H9 (cell line): Measurements from ENCODE around the gene SP6. TPM values are rescaled to one million over a fixed set of nuclear protein-coding genes. Genes with fewer than 3 reads are reported as not detected.

ENCODE experiments used
- DNase-seq: peaks from one replicate; pipeline ENCODE4 v3.0.0-alpha.2; 2017
- H2AFZ ChIP-seq: one replicate; pipeline ENCODE4 v1.6.1; 2013; ENCODE audit warnings: mild to moderate bottlenecking, low read length, control low read depth, moderate library complexity
- H2AK5ac ChIP-seq: 2 replicates; pipeline ENCODE4 v1.6.1; 2013; ENCODE audit warnings: low read length, control low read depth, mixed read lengths; ENCODE audit not compliant: insufficient read length
- H2BK120ac ChIP-seq: one replicate; pipeline ENCODE4 v1.6.1; 2013; ENCODE audit warnings: low read depth, mild to moderate bottlenecking, low read length, control low read depth, inconsistent platforms; ENCODE audit not compliant: poor library complexity, severe bottlenecking
- H2BK12ac ChIP-seq: 2 replicates; pipeline ENCODE4 v1.6.1; 2013; ENCODE audit warnings: low read length, control low read depth, mixed read lengths, low read depth; ENCODE audit not compliant: insufficient read length
- H2BK15ac ChIP-seq: 2 replicates; pipeline ENCODE4 v1.6.1; 2013; ENCODE audit warnings: low read depth, low read length, control low read depth
- H2BK20ac ChIP-seq: one replicate; pipeline ENCODE4 v1.6.1; 2013; ENCODE audit warnings: low read depth, mild to moderate bottlenecking, low read length, control low read depth, inconsistent platforms; ENCODE audit not compliant: poor library complexity, severe bottlenecking
- H2BK5ac ChIP-seq: 2 replicates; pipeline ENCODE4 v1.6.1; 2013; ENCODE audit warnings: low read length, control low read depth, mixed read lengths; ENCODE audit not compliant: insufficient read length
- H3K14ac ChIP-seq: 2 replicates; pipeline ENCODE4 v1.6.1; 2013; ENCODE audit warnings: low read length, control low read depth; ENCODE audit not compliant: insufficient read depth
- H3K18ac ChIP-seq: 2 replicates; pipeline ENCODE4 v1.6.1; 2013; ENCODE audit warnings: low read depth, mild to moderate bottlenecking, mixed read lengths, low read length, control low read depth; ENCODE audit not compliant: insufficient read length
- H3K23ac ChIP-seq: 2 replicates; pipeline ENCODE4 v1.6.1; 2013; ENCODE audit warnings: low read length, control low read depth, mixed read lengths, low read depth; ENCODE audit not compliant: insufficient read length
- H3K23me2 ChIP-seq: 2 replicates; pipeline ENCODE4 v1.6.1; 2013; ENCODE audit warnings: low read depth, mild to moderate bottlenecking, mixed read lengths, low read length, control low read depth; ENCODE audit not compliant: insufficient read length, poor library complexity, severe bottlenecking
- H3K27ac ChIP-seq: 2 replicates; pipeline ENCODE4 v1.5.1; 2013; ENCODE audit warnings: low read length, control low read depth, mixed read lengths, low read depth; ENCODE audit not compliant: insufficient read length
- H3K27me3 ChIP-seq: 2 replicates; pipeline ENCODE4 v1.6.1; 2013; ENCODE audit warnings: low read length, control low read depth, inconsistent platforms; ENCODE audit not compliant: insufficient read depth
- H3K4ac ChIP-seq: 2 replicates; pipeline ENCODE4 v1.6.1; 2013; ENCODE audit warnings: low read depth, mild to moderate bottlenecking, control low read depth, inconsistent platforms, low read length, moderate library complexity
- H3K4me1 ChIP-seq: 2 replicates; pipeline ENCODE4 v1.6.1; 2013; ENCODE audit warnings: low read length, control low read depth, inconsistent platforms; ENCODE audit not compliant: insufficient read depth
- H3K4me2 ChIP-seq: 2 replicates; pipeline ENCODE4 v1.6.1; 2013; ENCODE audit warnings: low read length, control low read depth, mixed read lengths; ENCODE audit not compliant: insufficient read length, insufficient read depth
- H3K56ac ChIP-seq: 2 replicates; pipeline ENCODE4 v1.6.1; 2013; ENCODE audit warnings: low read depth, mild to moderate bottlenecking, mixed read lengths, low read length, control low read depth; ENCODE audit not compliant: insufficient read length
- H3K79me1 ChIP-seq: 2 replicates; pipeline ENCODE4 v1.6.1; 2013; ENCODE audit warnings: low read depth, mild to moderate bottlenecking, moderate library complexity, low read length, control low read depth, inconsistent platforms; ENCODE audit not compliant: insufficient read depth, poor library complexity, severe bottlenecking
- H3K79me2 ChIP-seq: 2 replicates; pipeline ENCODE4 v1.6.1; 2013; ENCODE audit warnings: low read length, control low read depth, inconsistent platforms; ENCODE audit not compliant: insufficient read depth
- H3K9ac ChIP-seq: 2 replicates; pipeline ENCODE4 v1.6.1; 2013; ENCODE audit warnings: low read length, control low read depth, mixed read lengths; ENCODE audit not compliant: insufficient read length; ENCODE audit errors: extremely low read depth
- H3K9me3 ChIP-seq: one replicate; pipeline ENCODE4 v1.6.1; 2013; ENCODE audit warnings: low read depth, low read length, inconsistent platforms; ENCODE audit not compliant: control insufficient read depth
- H3T11ph ChIP-seq: one replicate; pipeline ENCODE4 v1.6.1; 2013; ENCODE audit warnings: mild to moderate bottlenecking, low read length, control low read depth, inconsistent platforms
- H4K20me1 ChIP-seq: one replicate; pipeline ENCODE4 v1.6.1; 2013; ENCODE audit not compliant: control insufficient read depth, insufficient read length, insufficient read depth
- H4K5ac ChIP-seq: 2 replicates; pipeline ENCODE4 v1.6.1; 2013; ENCODE audit warnings: low read depth, mild to moderate bottlenecking, mixed read lengths, low read length, control low read depth; ENCODE audit not compliant: insufficient read length
- H4K8ac ChIP-seq: replicated peaks from 2 replicates; pipeline ENCODE4 v1.6.1; 2013; ENCODE audit warnings: low read length, control low read depth, mixed read lengths, low read depth; ENCODE audit not compliant: insufficient read length
- H4K91ac ChIP-seq: 2 replicates; pipeline ENCODE4 v1.6.1; 2013; ENCODE audit warnings: low read depth, mild to moderate bottlenecking, moderate library complexity, mixed read lengths, low read length, control low read depth; ENCODE audit not compliant: insufficient read length
- H3K27ac Mint-ChIP-seq, 3 experiments: 2 replicates in 2 of 3; 3 replicates in 1 of 3; pipeline ENCODE4 v1.8.0; 2020 to 2021; ENCODE audit warnings: mixed read lengths in 3 of 3, mild to moderate bottlenecking in 1 of 3, moderate library complexity in 1 of 3
- H3K27me3 Mint-ChIP-seq: 2 replicates; pipeline ENCODE4 v1.8.0; 2021; ENCODE audit warnings: low read depth, mild to moderate bottlenecking, moderate library complexity, mixed read lengths
- H3K36me3 Mint-ChIP-seq, 3 experiments: 2 replicates in 2 of 3; 3 replicates in 1 of 3; pipeline ENCODE4 v1.8.0; 2020 to 2021; ENCODE audit warnings: low read depth in 3 of 3, mixed read lengths in 3 of 3; ENCODE audit not compliant: insufficient read depth in 1 of 3
- H3K4me1 Mint-ChIP-seq, 2 experiments: 2 replicates each; pipeline ENCODE4 v1.8.0; 2020; ENCODE audit warnings: mixed read lengths in 2 of 2
- H3K4me3 Mint-ChIP-seq, 2 experiments: 2 replicates in 1 of 2; 3 replicates in 1 of 2; pipeline ENCODE4 v1.8.0; 2020 to 2021; ENCODE audit warnings: mild to moderate bottlenecking in 2 of 2, mixed read lengths in 2 of 2, moderate library complexity in 1 of 2
- H3K9me3 Mint-ChIP-seq, 2 experiments: 2 replicates in 1 of 2; 3 replicates in 1 of 2; pipeline ENCODE4 v1.8.0; 2020; ENCODE audit warnings: mild to moderate bottlenecking in 2 of 2, mixed read lengths in 2 of 2, moderate library complexity in 1 of 2
- CTCF ChIP-seq: fragments of 200-600 bp; sonication (generic); conservative IDR thresholded peaks from 3 replicates; pipeline ENCODE4 v1.8.0; 2021; ENCODE audit warnings: antibody characterized with exemption, mild to moderate bottlenecking
- WGBS: extraction: QIAGEN DNeasy Blood & Tissue Kit; methylation state at CpG from one replicate; pipeline ENCODE4 v1.1.7; 2013; ENCODE audit warnings: missing lambda C conversion rate, low lambda C conversion rate, mixed read lengths; ENCODE audit not compliant: insufficient read length; ENCODE audit errors: extremely low coverage; 5-methylcytosine and 5-hydroxymethylcytosine counted together
- total RNA-seq: library from RNA; stranded (reverse); gene quantifications from 2 replicates; pipeline ENCODE4 v1.2.1, GENCODE V29; 2021

SP6 gene
- total RNA-seq, 1 experiment from 2014 or later: 0.90 TPM

GRCh38 chr17:47896672-47897490 lies 45.9 kb upstream of the SP6 start:
- no peaks in the 10 kb centered on the region for H3K9me3 ChIP-seq
- H3K23me2 ChIP-seq: peaks cover 5% of the 10 kb centered on the region
- peak overlapping the region; percentile 96 for H3K4me2 ChIP-seq
- no peak overlapping the region for H4K5ac ChIP-seq
- no peaks in the 10 kb centered on the region for H3K79me2 ChIP-seq
- H4K8ac ChIP-seq: no peak overlapping the region
- H3K79me1 ChIP-seq: no peaks in the 10 kb centered on the region
- no peak overlapping the region for H2BK120ac ChIP-seq
- peaks cover 6% of the 10 kb centered on the region; the same call in 1 of the 2 replicates for H3K4me1 ChIP-seq
- no peaks in the 10 kb centered on the region for H4K20me1 ChIP-seq
- Mint-ChIP-seq H3K36me3 (peaks cover 0 to 4% (median 3%) of the 10 kb centered on the region in 3 experiments; a peak in 2 of 7 replicates), H3K27me3 (no peaks in the 10 kb centered on the region), H3K4me1 (peaks cover 42 to 48% of the 10 kb centered on the region in 2 experiments), H3K4me3 (peak overlapping the region; percentile 94 to 96), H3K9me3 (no peaks in the 10 kb centered on the region), H3K27ac (peak overlapping the region; percentile 10 to 90 (median 81); a peak in 6 of 7 replicates)
- H3K27ac ChIP-seq: no peak overlapping the region
- no peak for TF ChIP-seq CTCF
- no peak overlapping the region for H3T11ph ChIP-seq
- no peak overlapping the region for H3K4ac ChIP-seq
- H3K18ac ChIP-seq: no peak overlapping the region
- no CpG with 5 or more reads among the region's 22 CpGs for WGBS
- no peak overlapping the region for H4K91ac ChIP-seq
- H2BK5ac ChIP-seq: no peak overlapping the region
- H3K9ac ChIP-seq: peak overlapping the region; percentile 86
- H3K27me3 ChIP-seq: no peaks in the 10 kb centered on the region
- no peak overlapping the region for H2BK15ac ChIP-seq
- no peak for DNase-seq
- no peak overlapping the region; the same call in 1 of the 2 replicates for H3K14ac ChIP-seq
- H3K23ac ChIP-seq: no peak overlapping the region
- no peak overlapping the region for H2AK5ac ChIP-seq
- no peak overlapping the region for H2AFZ ChIP-seq
- no peak overlapping the region for H2BK20ac ChIP-seq
- H2BK12ac ChIP-seq: no peak overlapping the region
- H3K56ac ChIP-seq: no peak overlapping the region
